H9 (cell line): ENCODE measurements around the gene EAF1. TPM values are rescaled to one million over a fixed set of nuclear protein-coding genes. Genes with fewer than 3 reads are reported as not detected.

ENCODE experiments used
- DNase-seq: peaks from one replicate; pipeline ENCODE4 v3.0.0-alpha.2; 2017
- H2AFZ ChIP-seq: one replicate; pipeline ENCODE4 v1.6.1; 2013; ENCODE audit warnings: mild to moderate bottlenecking, low read length, control low read depth, moderate library complexity
- H2AK5ac ChIP-seq: 2 replicates; pipeline ENCODE4 v1.6.1; 2013; ENCODE audit warnings: low read length, control low read depth, mixed read lengths; ENCODE audit not compliant: insufficient read length
- H2BK120ac ChIP-seq: one replicate; pipeline ENCODE4 v1.6.1; 2013; ENCODE audit warnings: low read depth, mild to moderate bottlenecking, low read length, control low read depth, inconsistent platforms; ENCODE audit not compliant: poor library complexity, severe bottlenecking
- H2BK12ac ChIP-seq: 2 replicates; pipeline ENCODE4 v1.6.1; 2013; ENCODE audit warnings: low read length, control low read depth, mixed read lengths, low read depth; ENCODE audit not compliant: insufficient read length
- H2BK15ac ChIP-seq: 2 replicates; pipeline ENCODE4 v1.6.1; 2013; ENCODE audit warnings: low read depth, low read length, control low read depth
- H2BK20ac ChIP-seq: one replicate; pipeline ENCODE4 v1.6.1; 2013; ENCODE audit warnings: low read depth, mild to moderate bottlenecking, low read length, control low read depth, inconsistent platforms; ENCODE audit not compliant: poor library complexity, severe bottlenecking
- H2BK5ac ChIP-seq: 2 replicates; pipeline ENCODE4 v1.6.1; 2013; ENCODE audit warnings: low read length, control low read depth, mixed read lengths; ENCODE audit not compliant: insufficient read length
- H3K14ac ChIP-seq: 2 replicates; pipeline ENCODE4 v1.6.1; 2013; ENCODE audit warnings: low read length, control low read depth; ENCODE audit not compliant: insufficient read depth
- H3K18ac ChIP-seq: 2 replicates; pipeline ENCODE4 v1.6.1; 2013; ENCODE audit warnings: low read depth, mild to moderate bottlenecking, mixed read lengths, low read length, control low read depth; ENCODE audit not compliant: insufficient read length
- H3K23ac ChIP-seq: 2 replicates; pipeline ENCODE4 v1.6.1; 2013; ENCODE audit warnings: low read length, control low read depth, mixed read lengths, low read depth; ENCODE audit not compliant: insufficient read length
- H3K23me2 ChIP-seq: 2 replicates; pipeline ENCODE4 v1.6.1; 2013; ENCODE audit warnings: low read depth, mild to moderate bottlenecking, mixed read lengths, low read length, control low read depth; ENCODE audit not compliant: insufficient read length, poor library complexity, severe bottlenecking
- H3K27ac ChIP-seq: 2 replicates; pipeline ENCODE4 v1.5.1; 2013; ENCODE audit warnings: low read length, control low read depth, mixed read lengths, low read depth; ENCODE audit not compliant: insufficient read length
- H3K27me3 ChIP-seq: 2 replicates; pipeline ENCODE4 v1.6.1; 2013; ENCODE audit warnings: low read length, control low read depth, inconsistent platforms; ENCODE audit not compliant: insufficient read depth
- H3K4ac ChIP-seq: 2 replicates; pipeline ENCODE4 v1.6.1; 2013; ENCODE audit warnings: low read depth, mild to moderate bottlenecking, control low read depth, inconsistent platforms, low read length, moderate library complexity
- H3K4me1 ChIP-seq: 2 replicates; pipeline ENCODE4 v1.6.1; 2013; ENCODE audit warnings: low read length, control low read depth, inconsistent platforms; ENCODE audit not compliant: insufficient read depth
- H3K4me2 ChIP-seq: 2 replicates; pipeline ENCODE4 v1.6.1; 2013; ENCODE audit warnings: low read length, control low read depth, mixed read lengths; ENCODE audit not compliant: insufficient read length, insufficient read depth
- H3K56ac ChIP-seq: 2 replicates; pipeline ENCODE4 v1.6.1; 2013; ENCODE audit warnings: low read depth, mild to moderate bottlenecking, mixed read lengths, low read length, control low read depth; ENCODE audit not compliant: insufficient read length
- H3K79me1 ChIP-seq: 2 replicates; pipeline ENCODE4 v1.6.1; 2013; ENCODE audit warnings: low read depth, mild to moderate bottlenecking, moderate library complexity, low read length, control low read depth, inconsistent platforms; ENCODE audit not compliant: insufficient read depth, poor library complexity, severe bottlenecking
- H3K79me2 ChIP-seq: 2 replicates; pipeline ENCODE4 v1.6.1; 2013; ENCODE audit warnings: low read length, control low read depth, inconsistent platforms; ENCODE audit not compliant: insufficient read depth
- H3K9ac ChIP-seq: 2 replicates; pipeline ENCODE4 v1.6.1; 2013; ENCODE audit warnings: low read length, control low read depth, mixed read lengths; ENCODE audit not compliant: insufficient read length; ENCODE audit errors: extremely low read depth
- H3K9me3 ChIP-seq: one replicate; pipeline ENCODE4 v1.6.1; 2013; ENCODE audit warnings: low read depth, low read length, inconsistent platforms; ENCODE audit not compliant: control insufficient read depth
- H3T11ph ChIP-seq: one replicate; pipeline ENCODE4 v1.6.1; 2013; ENCODE audit warnings: mild to moderate bottlenecking, low read length, control low read depth, inconsistent platforms
- H4K20me1 ChIP-seq: one replicate; pipeline ENCODE4 v1.6.1; 2013; ENCODE audit not compliant: control insufficient read depth, insufficient read length, insufficient read depth
- H4K5ac ChIP-seq: 2 replicates; pipeline ENCODE4 v1.6.1; 2013; ENCODE audit warnings: low read depth, mild to moderate bottlenecking, mixed read lengths, low read length, control low read depth; ENCODE audit not compliant: insufficient read length
- H4K8ac ChIP-seq: replicated peaks from 2 replicates; pipeline ENCODE4 v1.6.1; 2013; ENCODE audit warnings: low read length, control low read depth, mixed read lengths, low read depth; ENCODE audit not compliant: insufficient read length
- H4K91ac ChIP-seq: 2 replicates; pipeline ENCODE4 v1.6.1; 2013; ENCODE audit warnings: low read depth, mild to moderate bottlenecking, moderate library complexity, mixed read lengths, low read length, control low read depth; ENCODE audit not compliant: insufficient read length
- H3K27ac Mint-ChIP-seq, 3 experiments: 2 replicates in 2 of 3; 3 replicates in 1 of 3; pipeline ENCODE4 v1.8.0; 2020 to 2021; ENCODE audit warnings: mixed read lengths in 3 of 3, mild to moderate bottlenecking in 1 of 3, moderate library complexity in 1 of 3
- H3K27me3 Mint-ChIP-seq: 2 replicates; pipeline ENCODE4 v1.8.0; 2021; ENCODE audit warnings: low read depth, mild to moderate bottlenecking, moderate library complexity, mixed read lengths
- H3K36me3 Mint-ChIP-seq, 3 experiments: 2 replicates in 2 of 3; 3 replicates in 1 of 3; pipeline ENCODE4 v1.8.0; 2020 to 2021; ENCODE audit warnings: low read depth in 3 of 3, mixed read lengths in 3 of 3; ENCODE audit not compliant: insufficient read depth in 1 of 3
- H3K4me1 Mint-ChIP-seq, 2 experiments: 2 replicates each; pipeline ENCODE4 v1.8.0; 2020; ENCODE audit warnings: mixed read lengths in 2 of 2
- H3K4me3 Mint-ChIP-seq, 2 experiments: 2 replicates in 1 of 2; 3 replicates in 1 of 2; pipeline ENCODE4 v1.8.0; 2020 to 2021; ENCODE audit warnings: mild to moderate bottlenecking in 2 of 2, mixed read lengths in 2 of 2, moderate library complexity in 1 of 2
- H3K9me3 Mint-ChIP-seq, 2 experiments: 2 replicates in 1 of 2; 3 replicates in 1 of 2; pipeline ENCODE4 v1.8.0; 2020; ENCODE audit warnings: mild to moderate bottlenecking in 2 of 2, mixed read lengths in 2 of 2, moderate library complexity in 1 of 2
- CTCF ChIP-seq: fragments of 200-600 bp; sonication (generic); conservative IDR thresholded peaks from 3 replicates; pipeline ENCODE4 v1.8.0; 2021; ENCODE audit warnings: antibody characterized with exemption, mild to moderate bottlenecking
- WGBS: extraction: QIAGEN DNeasy Blood & Tissue Kit; methylation state at CpG from one replicate; pipeline ENCODE4 v1.1.7; 2013; ENCODE audit warnings: missing lambda C conversion rate, low lambda C conversion rate, mixed read lengths; ENCODE audit not compliant: insufficient read length; ENCODE audit errors: extremely low coverage; 5-methylcytosine and 5-hydroxymethylcytosine counted together
- total RNA-seq: library from RNA; stranded (reverse); gene quantifications from 2 replicates; pipeline ENCODE4 v1.2.1, GENCODE V29; 2021

EAF1 gene
- total RNA-seq, 1 experiment from 2014 or later, result 34.3 TPM

GRCh38 chr3:15452156-15452555 is 24.8 kb downstream of the EAF1 start:
- H3K27ac Mint-ChIP-seq, result no peak overlapping the region
- no peak overlapping the region for H3K4me3 Mint-ChIP-seq
- Histone ChIP-seq H3K18ac (no peak overlapping the region), H3K23ac (no peak overlapping the region), H3K27ac (no peak overlapping the region), H2AFZ (no peak overlapping the region), H2BK120ac (no peak overlapping the region), H3K56ac (no peak overlapping the region), H2BK20ac (no peak overlapping the region), H4K91ac (no peak overlapping the region), H2BK5ac (no peak overlapping the region), H2AK5ac (no peak overlapping the region), H3T11ph (no peak overlapping the region), H3K23me2 (no peaks in the 10 kb centered on the region), H3K4ac (no peak overlapping the region), H4K8ac (no peak overlapping the region), H3K27me3 (no peaks in the 10 kb centered on the region), H3K79me2 (no peaks in the 10 kb centered on the region), H3K9ac (no peak overlapping the region), H3K4me1 (no peaks in the 10 kb centered on the region), H3K79me1 (no peaks in the 10 kb centered on the region), H2BK12ac (no peak overlapping the region), H3K4me2 (no peak overlapping the region), H2BK15ac (no peak overlapping the region), H3K14ac (no peak overlapping the region), H3K9me3 (no peaks in the 10 kb centered on the region), H4K5ac (no peak overlapping the region), H4K20me1 (no peaks in the 10 kb centered on the region)
- TF ChIP-seq CTCF, result no peak
- H3K9me3 Mint-ChIP-seq, result no peaks in the 10 kb centered on the region
- no peaks in the 10 kb centered on the region for H3K36me3 Mint-ChIP-seq
- H3K4me1 Mint-ChIP-seq, result peaks cover 3% of the 10 kb centered on the region in 2 experiments; a peak in 1 of 4 replicates
- DNase-seq, result no peak
- no CpG with 5 or more reads among the region's 9 CpGs for WGBS
- no peaks in the 10 kb centered on the region; the same call in 1 of the 2 replicates for H3K27me3 Mint-ChIP-seq
